Activated T-cell treated with anti-CD3 and anti-CD28 coated beads, Interleukin-2, amount 50 U/mL, for 48 hours (primary cell): ENCODE measurements around the gene PROC.

Experiments
- DNase-seq, 2 experiments: peaks; one replicate each; pipeline ENCODE4 v3.0.0-alpha.2; 2020

PROC gene

GRCh38 chr2:127418300-127419111 lies at the start of gene PROC:
TSS of gene PROC (plus strand) at chr2:127418427. CDS start at chr2:127419943, 1,516 bp downstream.
- no peak for DNase-seq

DNA sequence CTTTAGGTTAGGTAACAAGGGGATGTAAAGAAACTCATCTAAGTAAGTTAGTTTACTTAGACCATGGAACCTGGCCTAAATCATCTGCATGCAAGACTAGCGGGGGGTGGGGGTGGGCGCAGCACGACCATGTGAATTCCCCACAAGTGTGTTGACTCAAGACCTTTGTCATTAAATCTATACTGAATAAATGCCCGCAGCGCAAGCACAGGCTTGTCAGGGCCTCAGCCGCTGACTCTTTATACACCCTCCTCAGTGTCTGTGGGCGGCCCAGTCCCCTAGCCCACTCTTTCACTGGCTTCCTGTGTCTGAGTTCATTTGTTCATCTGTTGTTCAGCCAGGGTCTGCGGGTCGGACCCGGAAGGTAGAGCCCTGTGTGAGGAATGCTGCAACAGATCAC lies 48.2 kb upstream of the PROC start:
- DNase-seq: no peak

DNA sequence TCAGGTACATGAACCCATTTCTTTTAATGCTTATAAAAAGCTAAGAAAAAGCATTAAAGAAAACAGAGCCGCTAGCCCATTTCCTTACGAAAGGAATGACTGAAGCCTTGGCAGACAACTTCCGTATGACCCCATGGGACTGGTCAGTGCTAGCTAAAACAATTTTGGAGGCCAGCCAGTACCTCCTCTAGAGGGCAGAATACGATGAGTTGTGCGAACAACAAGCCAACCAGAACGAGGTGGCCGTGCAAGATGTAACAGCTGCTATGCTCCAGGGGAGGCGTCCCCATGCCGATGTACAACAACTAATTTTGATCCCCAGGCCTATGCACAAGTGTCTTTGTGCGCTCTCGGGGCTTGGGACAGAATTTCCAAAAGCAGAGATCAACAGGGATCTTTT lies 47.2 kb upstream of the PROC start:
- DNase-seq: no peak

- DNase-seq: no peak
These were observed 44.7 kb upstream of the PROC start for GRCh38 chr2:127373362-127374083.

- no peak for DNase-seq
These were observed 42.0 kb upstream of the PROC start for GRCh38 chr2:127376257-127376656.

DNA sequence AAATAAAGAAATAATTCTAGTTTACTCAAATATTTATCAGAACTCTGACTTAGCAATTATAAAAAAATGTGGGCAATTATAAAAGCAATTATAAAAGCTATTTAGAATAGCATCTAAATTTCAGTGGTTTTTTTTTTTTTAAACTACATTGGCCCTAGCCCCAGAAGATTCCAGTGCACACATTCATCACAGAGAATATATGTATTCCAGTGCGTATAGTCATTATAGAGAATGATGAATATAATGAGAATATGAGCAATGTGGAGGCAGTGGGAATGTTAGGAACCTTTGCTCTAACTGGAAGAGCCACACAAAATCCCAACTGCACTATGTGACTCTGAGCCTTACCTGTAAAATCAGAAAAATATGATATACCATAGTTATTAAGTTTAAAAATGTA lies 41.0 kb upstream of the PROC start:
- no peak for DNase-seq

- no peak for DNase-seq
These were observed 39.5 kb upstream of the PROC start for GRCh38 chr2:127378720-127379119.

GRCh38 chr2:127379712-127380355 lies 38.4 kb upstream of the PROC start:
- DNase-seq: no peak

GRCh38 chr2:127381762-127382161 lies 36.5 kb upstream of the PROC start:
- no peak for DNase-seq

DNA sequence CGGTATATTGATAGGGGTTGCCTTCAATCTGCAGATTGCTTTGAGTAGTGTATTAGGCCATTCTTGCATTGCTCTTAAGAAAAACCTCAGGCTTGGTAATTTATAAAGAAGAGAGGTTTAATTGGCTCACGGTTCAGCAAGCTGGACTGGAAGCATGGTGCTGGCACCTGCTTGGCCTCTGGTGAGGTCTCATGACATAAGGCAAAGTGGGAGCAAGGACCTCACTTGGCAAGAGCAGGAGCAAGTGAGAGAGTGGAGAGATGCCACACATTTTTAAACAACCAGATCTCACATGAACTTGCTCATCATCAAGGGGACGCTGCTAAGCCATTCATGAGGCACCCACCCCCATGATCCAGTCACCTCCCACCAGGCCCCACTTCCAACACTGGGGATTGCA lies 35.4 kb upstream of the PROC start:
- DNase-seq: no peak

- DNase-seq: no peak
These were observed 33.7 kb upstream of the PROC start for GRCh38 chr2:127384529-127384928.

DNA sequence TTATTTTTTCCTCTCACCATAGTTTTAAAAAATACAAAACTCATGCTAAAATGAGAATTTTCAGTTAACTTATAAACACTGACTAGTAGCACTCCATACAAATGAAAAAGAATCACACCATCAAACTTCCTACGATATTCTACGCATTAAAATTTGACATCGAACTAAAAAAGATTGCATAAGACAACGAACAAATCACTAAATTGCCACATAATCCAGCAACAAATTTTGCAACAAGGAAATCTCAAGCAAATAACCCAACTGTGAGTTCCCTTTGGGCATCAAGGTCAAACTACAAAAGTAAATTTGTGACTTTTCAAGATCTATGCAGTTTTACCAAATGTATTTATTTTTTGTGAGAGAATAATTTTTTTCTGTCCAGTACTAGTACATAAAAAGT lies 32.0 kb upstream of the PROC start:
- DNase-seq: no peak

DNA sequence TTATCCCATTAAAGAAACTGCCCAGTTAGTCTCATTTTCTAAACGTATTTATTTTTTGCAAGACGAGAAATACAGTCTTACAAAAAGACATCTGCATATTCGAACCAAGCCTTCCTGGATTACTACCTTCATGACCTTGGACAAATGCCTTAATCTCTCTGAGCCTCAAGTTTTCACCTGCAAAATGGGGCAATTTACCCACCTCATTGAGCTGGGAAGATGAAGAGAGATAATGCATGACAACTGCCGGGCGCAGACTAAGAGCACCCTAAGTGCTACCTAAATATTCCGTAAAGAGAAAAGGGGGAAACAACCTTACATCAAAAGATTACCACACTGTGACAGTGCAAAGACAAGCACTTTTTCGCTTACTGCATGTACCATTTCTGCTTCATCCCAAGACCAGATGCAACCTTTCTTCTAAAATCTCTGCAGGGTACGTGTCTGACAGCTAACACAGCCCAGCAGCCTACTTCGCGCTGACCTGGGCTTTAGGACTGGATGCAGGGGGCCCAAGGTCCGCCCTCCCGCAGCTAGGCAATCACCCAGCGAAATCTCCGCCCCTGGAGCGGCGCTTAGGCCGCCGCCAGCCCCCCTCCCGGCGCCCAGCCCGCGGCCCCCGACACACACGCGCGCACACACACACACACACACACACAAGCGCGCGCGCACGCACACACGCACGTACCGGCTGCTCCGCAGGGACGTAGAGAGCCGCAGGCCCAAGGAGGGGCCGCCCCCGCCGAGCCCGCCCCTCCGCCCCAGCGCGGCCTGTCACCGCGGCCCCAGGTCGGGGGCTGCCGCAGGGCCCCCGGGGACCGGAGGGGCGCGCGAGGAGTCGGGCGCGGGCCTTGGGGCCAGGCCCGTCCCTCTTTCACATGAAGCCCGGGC lies 31.2 kb upstream of the PROC start:
- DNase-seq: peak; percentile 80 to 85

- peak; percentile 94 to 97 for DNase-seq
These were observed 30.4 kb upstream of the PROC start, which contains the start of gene MAP3K2 for GRCh38 chr2:127387655-127388422. TSS of gene MAP3K2 (minus strand) at chr2:127387975. CDS start at chr2:127343129, 44,846 bp downstream.

DNA sequence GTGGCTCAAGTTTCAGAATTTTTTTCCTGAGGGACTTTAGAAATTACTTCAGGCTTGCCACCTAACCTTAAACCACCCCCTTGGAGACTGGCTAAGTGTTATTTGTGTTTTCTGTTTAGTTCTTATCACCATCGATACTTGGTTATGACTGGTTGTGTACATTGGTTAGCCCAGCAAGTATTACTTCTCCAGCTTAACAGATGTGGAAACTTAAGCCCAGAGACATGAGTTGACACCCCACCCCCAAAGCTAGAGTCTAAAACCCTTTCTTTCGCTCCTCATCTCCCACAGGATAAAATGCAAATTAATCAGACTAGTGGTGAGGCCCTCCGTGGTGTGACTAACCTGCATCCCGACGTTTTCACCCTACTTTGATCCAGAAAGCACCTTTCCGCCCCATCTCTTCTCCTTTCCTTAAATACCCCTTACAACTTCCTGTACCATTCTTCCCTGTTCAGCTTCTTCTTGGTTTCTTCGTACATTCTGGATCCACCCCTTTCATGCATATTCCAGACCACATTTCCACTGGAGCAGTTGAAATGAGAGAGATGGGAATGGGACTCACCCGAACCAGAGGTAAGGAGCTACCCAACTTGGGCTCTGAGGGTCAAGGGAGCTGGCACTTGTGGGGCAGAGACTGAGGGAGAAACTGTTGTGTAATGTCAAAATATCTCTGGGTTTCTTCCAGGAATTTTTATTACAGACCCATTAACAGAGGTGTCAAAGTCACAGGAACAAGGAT lies 29.6 kb upstream of the PROC start:
- peak; percentile 36 to 39 for DNase-seq

DNA sequence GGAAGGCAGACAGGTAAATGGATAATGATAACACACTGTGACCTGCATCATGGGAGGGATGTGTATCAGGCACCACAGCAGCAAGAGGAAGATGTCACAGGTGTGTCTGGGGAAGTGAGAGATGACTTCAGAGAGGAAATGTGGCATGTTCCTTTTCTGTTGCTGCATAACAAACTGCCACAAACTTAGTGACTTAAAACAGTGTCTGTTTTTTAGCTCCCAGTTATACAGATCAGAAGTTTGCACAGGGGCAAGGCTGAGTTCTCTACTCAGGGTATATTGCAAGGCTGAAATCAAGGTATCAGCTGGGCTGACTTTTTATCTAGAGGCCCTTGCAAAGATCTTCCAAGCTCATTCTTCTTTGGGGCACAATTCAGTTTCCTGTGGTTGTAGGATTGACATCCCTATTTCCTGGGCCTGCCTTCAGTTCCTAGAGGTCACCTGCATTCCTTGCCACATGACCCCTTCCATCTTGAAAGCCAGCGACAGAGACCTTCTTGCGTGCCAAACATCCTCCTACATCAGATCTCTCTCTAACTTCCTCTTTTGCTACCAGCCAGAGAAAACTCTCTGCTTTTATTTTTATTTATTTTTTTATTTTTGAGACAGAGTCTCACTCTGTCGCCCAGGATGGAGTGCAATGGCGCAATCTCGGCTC lies 28.3 kb upstream of the PROC start:
- no peak for DNase-seq

GRCh38 chr2:127392133-127392827 lies 25.9 kb upstream of the PROC start:
- DNase-seq: no peak

DNA sequence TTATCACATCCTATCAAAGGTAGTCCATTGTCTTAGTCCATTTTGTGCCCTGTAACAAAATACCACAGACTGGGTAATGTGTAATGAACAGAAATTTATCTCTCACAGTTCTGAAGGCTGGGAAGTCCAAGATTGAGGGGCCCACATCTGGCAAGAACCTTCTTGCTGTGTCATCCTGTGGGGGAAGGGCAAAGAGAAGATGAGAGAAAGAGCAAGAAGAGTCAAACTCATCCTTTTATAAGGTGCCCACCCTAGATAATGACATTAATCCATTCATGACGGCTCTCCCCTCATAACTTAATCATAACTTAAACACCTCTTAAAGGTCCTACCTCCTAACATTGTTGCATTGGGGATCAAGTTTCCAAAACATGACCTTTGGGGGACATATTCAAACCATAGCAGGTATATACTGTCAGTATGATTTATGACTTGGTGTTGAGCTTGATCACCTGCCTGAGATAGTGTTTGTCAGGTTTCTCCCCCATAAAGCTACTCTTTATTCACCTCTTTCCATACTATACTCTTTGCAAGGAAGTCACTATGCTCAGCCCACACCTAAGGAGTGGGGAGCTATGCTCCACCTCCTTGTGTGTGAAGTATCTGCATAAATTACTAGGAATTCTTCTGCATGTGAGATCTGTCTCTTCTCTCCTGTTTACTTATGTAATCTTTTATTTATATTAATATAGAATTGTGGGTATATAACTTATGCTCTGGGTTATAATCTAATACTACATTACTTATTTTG lies 25.2 kb upstream of the PROC start:
- DNase-seq: no peak

DNA sequence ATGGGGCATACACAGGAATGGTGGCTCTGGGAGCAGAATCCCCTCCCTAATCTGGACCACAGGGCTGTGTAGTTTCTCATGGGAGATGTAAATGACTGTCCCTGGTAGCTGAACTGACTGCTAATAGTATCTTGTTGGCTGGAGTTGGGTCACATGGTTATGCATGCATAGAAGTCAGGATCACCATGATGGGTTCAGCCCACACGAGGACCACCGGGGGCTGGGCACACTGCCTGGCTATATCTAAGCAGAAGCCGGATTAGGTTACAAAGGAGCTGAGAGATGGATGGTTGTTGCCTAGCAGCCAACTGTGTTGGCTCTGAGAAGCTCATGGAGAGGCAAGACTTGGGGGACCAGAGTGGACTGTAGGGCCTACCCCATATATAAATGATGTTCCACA lies 23.7 kb upstream of the PROC start:
- DNase-seq: no peak
